Measurements from ENCODE around the gene RPUSD1.
A peak's percentile ranks its signal among the peaks of the same experiment; 100 is the strongest.

The RPUSD1 gene

DNA sequence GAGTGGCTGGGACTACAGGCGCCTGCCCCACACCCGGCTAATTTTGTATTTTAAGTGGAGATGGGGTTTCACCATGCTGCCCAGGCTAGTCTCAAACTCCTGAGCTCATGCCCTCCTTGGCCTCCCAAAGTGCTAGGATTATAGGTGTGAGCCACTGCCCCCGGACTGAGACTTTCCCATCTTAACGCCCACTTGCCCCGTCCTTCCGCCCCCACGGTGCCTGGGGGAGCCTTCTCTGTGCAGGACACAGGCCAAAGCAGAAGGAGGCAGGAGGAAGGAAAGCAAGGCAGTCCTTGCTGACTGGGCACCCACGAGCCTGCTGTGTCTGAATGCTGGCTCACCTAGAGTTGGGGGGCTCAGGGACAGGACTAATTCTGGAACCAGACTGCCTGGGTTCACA lies 30.0 kb upstream of the RPUSD1 start:
- no peaks in the 10 kb centered on the region for H3K9me3 ChIP-seq (ENCODE audit: insufficient read depth, low read depth, low read length)
- no peaks in the 10 kb centered on the region for H3K36me3 ChIP-seq (ENCODE audit: insufficient read depth, low read length)
- H3K9ac ChIP-seq (ENCODE audit: low read depth, low read length) = no peak overlapping the region
- peaks cover 19% of the 10 kb centered on the region for H3K27me3 ChIP-seq (ENCODE audit: insufficient read depth, low read length)
- no peak overlapping the region for H3K27ac ChIP-seq (ENCODE audit: low read depth, low read length)
- no peak overlapping the region for H3K4me3 ChIP-seq (ENCODE audit: low read length)
- H3K4me1 ChIP-seq (ENCODE audit: insufficient read depth, low read length) = peaks cover 4% of the 10 kb centered on the region; the same call in 1 of the 2 replicates
- WGBS = 93% methylated on average over 8 of the region's 8 CpGs

- no peak overlapping the region for H3K4me3 ChIP-seq (ENCODE audit: low read length)
- peaks cover 23% of the 10 kb centered on the region for H3K27me3 ChIP-seq (ENCODE audit: insufficient read depth, low read length)
- peaks cover 4% of the 10 kb centered on the region; the same call in 1 of the 2 replicates for H3K4me1 ChIP-seq (ENCODE audit: insufficient read depth, low read length)
- no peaks in the 10 kb centered on the region for H3K9me3 ChIP-seq (ENCODE audit: insufficient read depth, low read depth, low read length)
- 95% methylated on average over 71 of the region's 71 CpGs for WGBS
- no peaks in the 10 kb centered on the region for H3K36me3 ChIP-seq (ENCODE audit: insufficient read depth, low read length)
- no peak overlapping the region for H3K9ac ChIP-seq (ENCODE audit: low read depth, low read length)
- H3K27ac ChIP-seq (ENCODE audit: low read depth, low read length) = no peak overlapping the region
Measured at GRCh38 chr16:817001-817906, 29.1 kb upstream of the RPUSD1 start.

DNA sequence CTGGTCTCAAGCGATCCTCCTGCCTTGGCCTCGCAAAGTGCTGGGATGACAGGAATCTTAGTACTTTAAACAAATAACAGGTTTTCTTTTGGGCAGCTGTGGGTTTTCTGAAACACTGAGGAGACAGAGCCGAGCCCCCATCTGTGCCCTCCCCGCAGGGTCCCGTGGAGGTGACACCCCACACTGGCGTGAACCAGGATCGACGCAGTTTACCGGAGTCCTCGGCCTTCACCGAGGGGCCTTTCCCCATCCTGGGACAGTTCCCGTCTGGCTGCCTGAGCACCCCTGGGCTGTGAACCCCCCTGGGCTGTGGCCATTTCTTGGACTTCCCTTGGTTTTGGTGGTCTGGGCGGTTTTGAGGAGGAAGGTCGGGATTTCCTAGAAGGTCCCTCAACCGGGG lies 27.7 kb upstream of the RPUSD1 start:
- H3K27ac ChIP-seq (ENCODE audit: low read depth, low read length) = no peak overlapping the region
- H3K27me3 ChIP-seq (ENCODE audit: insufficient read depth, low read length) = peaks cover 22% of the 10 kb centered on the region
- no peaks in the 10 kb centered on the region for H3K9me3 ChIP-seq (ENCODE audit: insufficient read depth, low read depth, low read length)
- H3K4me3 ChIP-seq (ENCODE audit: low read length) = no peak overlapping the region
- H3K36me3 ChIP-seq (ENCODE audit: insufficient read depth, low read length) = no peaks in the 10 kb centered on the region
- H3K4me1 ChIP-seq (ENCODE audit: insufficient read depth, low read length) = peaks cover 4% of the 10 kb centered on the region; the same call in 1 of the 2 replicates
- WGBS = 96% methylated on average over 15 of the region's 15 CpGs
- no peak overlapping the region for H3K9ac ChIP-seq (ENCODE audit: low read depth, low read length)

GRCh38 chr16:814974-815373 lies 26.8 kb upstream of the RPUSD1 start:
- Histone ChIP-seq H3K27ac (ENCODE audit: low read depth, low read length) (no peak overlapping the region), H3K36me3 (ENCODE audit: insufficient read depth, low read length) (no peaks in the 10 kb centered on the region), H3K27me3 (ENCODE audit: insufficient read depth, low read length) (peaks cover 22% of the 10 kb centered on the region), H3K4me3 (ENCODE audit: low read length) (no peak overlapping the region), H3K4me1 (ENCODE audit: insufficient read depth, low read length) (peaks cover 4% of the 10 kb centered on the region; the same call in 1 of the 2 replicates), H3K9me3 (ENCODE audit: insufficient read depth, low read depth, low read length) (no peaks in the 10 kb centered on the region), H3K9ac (ENCODE audit: low read depth, low read length) (no peak overlapping the region)
- 91% methylated on average over 9 of the region's 9 CpGs for WGBS

DNA sequence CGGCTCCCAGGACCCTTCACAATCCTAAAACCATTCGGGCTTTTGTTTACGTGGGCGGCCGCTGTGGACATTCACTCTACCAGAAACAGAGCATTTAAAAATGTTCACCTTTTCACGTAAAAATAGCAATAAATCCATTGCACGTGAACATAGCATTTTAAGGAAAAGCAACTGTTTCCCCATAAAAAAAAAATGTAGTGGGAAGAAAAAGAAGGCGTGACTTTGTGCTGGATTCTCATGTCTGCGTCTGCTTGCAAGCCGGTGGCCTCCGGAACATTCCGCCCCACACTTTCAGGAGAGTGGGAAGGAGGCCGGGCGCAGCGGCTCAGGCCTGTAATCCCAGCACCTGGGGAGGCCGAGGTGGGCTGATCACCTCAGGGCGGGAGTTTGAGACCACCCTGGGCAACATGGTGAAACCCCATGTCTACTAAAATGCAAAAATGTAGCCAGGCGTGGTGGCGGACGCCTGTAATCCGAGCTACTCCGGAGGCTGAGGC lies 25.8 kb upstream of the RPUSD1 start:
- WGBS = 66% methylated on average over 22 of the region's 22 CpGs
- Histone ChIP-seq H3K4me1 (ENCODE audit: insufficient read depth, low read length) (peaks cover 4% of the 10 kb centered on the region; the same call in 1 of the 2 replicates), H3K9ac (ENCODE audit: low read depth, low read length) (no peak overlapping the region), H3K27ac (ENCODE audit: low read depth, low read length) (no peak overlapping the region), H3K9me3 (ENCODE audit: insufficient read depth, low read depth, low read length) (no peaks in the 10 kb centered on the region), H3K36me3 (ENCODE audit: insufficient read depth, low read length) (no peaks in the 10 kb centered on the region), H3K4me3 (ENCODE audit: low read length) (no peak overlapping the region), H3K27me3 (ENCODE audit: insufficient read depth, low read length) (peaks cover 18% of the 10 kb centered on the region)

- H3K9me3 ChIP-seq (ENCODE audit: insufficient read depth, low read depth, low read length) = no peaks in the 10 kb centered on the region
- H3K9ac ChIP-seq (ENCODE audit: low read depth, low read length) = no peak overlapping the region
- H3K36me3 ChIP-seq (ENCODE audit: insufficient read depth, low read length) = no peaks in the 10 kb centered on the region
- no peak overlapping the region for H3K27ac ChIP-seq (ENCODE audit: low read depth, low read length)
- peaks cover 18% of the 10 kb centered on the region for H3K27me3 ChIP-seq (ENCODE audit: insufficient read depth, low read length)
- H3K4me1 ChIP-seq (ENCODE audit: insufficient read depth, low read length) = peaks cover 4% of the 10 kb centered on the region; the same call in 1 of the 2 replicates
- peak overlapping the region; percentile 48 for H3K4me3 ChIP-seq (ENCODE audit: low read length)
- 19% methylated on average over 67 of the region's 67 CpGs for WGBS
Measured at GRCh38 chr16:813204-813915, 25.2 kb upstream of the RPUSD1 start.

DNA sequence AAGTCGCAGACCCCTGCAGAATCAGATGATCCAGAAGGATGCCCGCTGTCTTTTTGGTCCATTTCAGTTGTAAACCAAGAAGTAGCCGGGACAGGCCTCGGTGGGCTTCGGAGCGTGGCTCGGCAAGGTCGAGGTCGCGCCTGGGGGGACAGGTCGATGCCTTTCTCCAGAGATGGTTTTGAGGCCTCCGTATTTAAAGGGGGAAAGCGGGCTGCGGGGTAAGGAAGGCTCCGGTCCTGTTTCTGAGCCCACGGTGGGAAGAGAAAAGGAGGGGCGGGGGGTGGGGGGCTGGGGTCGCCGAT lies 19.9 kb upstream of the RPUSD1 start:
- 39% methylated on average over 19 of the region's 19 CpGs for WGBS
- H3K27me3 ChIP-seq (ENCODE audit: insufficient read depth, low read length) = peaks cover 34% of the 10 kb centered on the region
- H3K4me3 ChIP-seq (ENCODE audit: low read length) = peak overlapping the region; percentile 78
- H3K4me1 ChIP-seq (ENCODE audit: insufficient read depth, low read length) = no peaks in the 10 kb centered on the region
- no peak overlapping the region for H3K27ac ChIP-seq (ENCODE audit: low read depth, low read length)
- peak overlapping the region; percentile 51; the same call in 1 of the 2 replicates for H3K9ac ChIP-seq (ENCODE audit: low read depth, low read length)
- H3K9me3 ChIP-seq (ENCODE audit: insufficient read depth, low read depth, low read length) = no peaks in the 10 kb centered on the region
- no peaks in the 10 kb centered on the region for H3K36me3 ChIP-seq (ENCODE audit: insufficient read depth, low read length)

- Histone ChIP-seq H3K9me3 (ENCODE audit: insufficient read depth, low read depth, low read length) (no peaks in the 10 kb centered on the region), H3K27ac (ENCODE audit: low read depth, low read length) (peak overlapping the region; percentile 64; the same call in 1 of the 2 replicates), H3K4me1 (ENCODE audit: insufficient read depth, low read length) (no peaks in the 10 kb centered on the region), H3K36me3 (ENCODE audit: insufficient read depth, low read length) (no peaks in the 10 kb centered on the region), H3K9ac (ENCODE audit: low read depth, low read length) (peak overlapping the region; percentile 75), H3K27me3 (ENCODE audit: insufficient read depth, low read length) (peaks cover 35% of the 10 kb centered on the region), H3K4me3 (ENCODE audit: low read length) (peak overlapping the region; percentile 78)
- WGBS = 52% methylated on average over 80 of the region's 80 CpGs
Measured at GRCh38 chr16:807347-808084, 19.3 kb upstream of the RPUSD1 start.

GRCh38 chr16:805474-805873 lies 17.3 kb upstream of the RPUSD1 start:
- Histone ChIP-seq H3K36me3 (ENCODE audit: insufficient read depth, low read length) (no peaks in the 10 kb centered on the region), H3K4me3 (ENCODE audit: low read length) (no peak overlapping the region), H3K9me3 (ENCODE audit: insufficient read depth, low read depth, low read length) (no peaks in the 10 kb centered on the region), H3K9ac (ENCODE audit: low read depth, low read length) (no peak overlapping the region), H3K27me3 (ENCODE audit: insufficient read depth, low read length) (peaks cover 53% of the 10 kb centered on the region), H3K27ac (ENCODE audit: low read depth, low read length) (no peak overlapping the region), H3K4me1 (ENCODE audit: insufficient read depth, low read length) (no peaks in the 10 kb centered on the region)
- 91% methylated on average over 17 of the region's 17 CpGs for WGBS

DNA sequence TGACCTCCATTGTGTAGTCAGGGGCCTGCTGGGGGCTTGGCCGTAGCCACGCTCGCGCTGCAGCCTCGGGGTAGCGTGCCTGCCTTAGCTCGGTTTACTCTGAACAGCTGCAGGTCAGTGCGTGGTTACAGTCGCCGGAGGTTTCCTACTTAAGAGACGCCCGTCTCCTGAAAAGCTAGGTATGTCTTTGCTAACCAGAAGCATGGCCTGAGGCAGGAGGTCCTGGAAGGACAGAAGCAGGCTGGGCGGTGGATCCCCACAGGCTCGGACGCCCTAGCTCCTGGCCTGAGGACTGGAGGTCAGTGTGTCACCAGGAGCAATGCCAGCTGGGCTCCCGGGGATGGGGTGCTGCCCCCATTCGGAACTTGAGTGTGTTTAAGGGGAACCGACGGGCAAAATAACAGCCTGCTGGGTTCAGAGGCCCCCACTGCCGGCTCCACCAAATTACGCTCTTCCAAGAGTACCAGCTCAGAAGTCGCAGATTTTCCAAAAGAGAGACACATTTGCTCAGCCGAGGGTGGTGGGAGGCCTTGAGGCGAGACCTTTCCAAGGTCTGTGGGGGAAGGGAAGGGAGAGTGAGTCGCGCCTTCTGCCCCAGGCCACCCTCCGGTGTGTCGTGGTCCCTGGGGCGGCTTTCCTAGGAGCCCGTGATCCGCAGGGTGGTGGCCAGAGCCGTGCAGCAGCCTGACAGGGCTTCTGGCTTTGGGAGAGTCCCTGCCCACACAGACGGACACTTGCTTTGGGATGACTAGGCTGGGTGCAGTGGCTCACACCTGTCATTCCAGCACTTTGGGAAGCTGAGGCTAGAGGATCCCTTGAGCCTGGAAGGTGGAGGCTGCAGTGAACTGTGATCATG lies 16.2 kb upstream of the RPUSD1 start:
- peaks cover 56% of the 10 kb centered on the region for H3K27me3 ChIP-seq (ENCODE audit: insufficient read depth, low read length)
- 73% methylated on average over 33 of the region's 33 CpGs for WGBS

More for the DNA sequence above, 16.2 kb upstream of the RPUSD1 start:
- Histone ChIP-seq H3K9ac (ENCODE audit: low read depth, low read length) (no peak overlapping the region), H3K36me3 (ENCODE audit: insufficient read depth, low read length) (no peaks in the 10 kb centered on the region), H3K4me1 (ENCODE audit: insufficient read depth, low read length) (no peaks in the 10 kb centered on the region), H3K4me3 (ENCODE audit: low read length) (no peak overlapping the region), H3K27ac (ENCODE audit: low read depth, low read length) (no peak overlapping the region), H3K9me3 (ENCODE audit: insufficient read depth, low read depth, low read length) (no peaks in the 10 kb centered on the region)
